Lung microvascular endothelial cell (primary cell): ENCODE measurements around the gene BNC2. TPM values are rescaled to one million over a fixed set of nuclear protein-coding genes. Genes with fewer than 3 reads are reported as not detected.

ENCODE experiments used
- DNase-seq, 2 donors: peaks; one replicate each; pipeline versions ENCODE4 v3.0.0 to v3.0.0-alpha.2; 2010; ENCODE audit warnings: low read depth in 2 of 2
- total RNA-seq: library from RNA; depleted of rRNA; stranded (reverse); fragments of >200 nt; gene quantifications from 2 replicates; pipeline ENCODE4 v1.2.1, GENCODE V29; 2014

The BNC2 gene
- total RNA-seq, 1 donor from 2014 or later: 3.4 TPM

DNA sequence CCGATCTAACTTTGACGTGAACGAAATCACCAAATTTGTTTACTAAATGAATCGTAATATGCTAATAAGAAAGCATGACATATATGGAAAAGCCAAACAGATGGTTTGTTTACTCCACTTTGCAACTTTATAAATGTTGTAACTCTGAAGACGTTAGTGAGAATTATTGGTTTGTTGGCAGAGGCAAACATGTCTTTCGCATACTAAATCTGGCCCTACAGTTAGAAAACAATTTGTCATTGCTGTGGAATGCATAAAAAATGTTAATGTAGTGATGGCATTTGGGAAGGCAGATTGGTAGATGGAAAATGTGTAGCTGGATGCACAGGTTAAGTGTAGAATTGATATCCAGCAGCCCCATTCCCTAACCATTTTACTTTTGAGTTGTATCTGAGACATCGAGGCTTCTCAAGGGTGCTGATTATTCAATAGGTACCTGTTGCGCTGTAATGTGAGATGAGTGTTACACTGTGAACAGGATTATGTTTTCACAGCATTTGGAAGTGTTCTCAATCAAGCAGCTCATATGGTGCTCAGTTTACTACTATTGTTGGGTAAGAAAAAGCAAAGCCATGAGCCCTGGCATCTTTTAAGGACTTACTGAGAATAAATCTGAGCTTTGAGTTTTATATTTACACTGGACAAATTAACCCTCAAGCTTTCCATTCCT, 444.8 kb downstream of the BNC2 start:
- peak in 1 of 2 donors; percentile 22 for DNase-seq

DNA sequence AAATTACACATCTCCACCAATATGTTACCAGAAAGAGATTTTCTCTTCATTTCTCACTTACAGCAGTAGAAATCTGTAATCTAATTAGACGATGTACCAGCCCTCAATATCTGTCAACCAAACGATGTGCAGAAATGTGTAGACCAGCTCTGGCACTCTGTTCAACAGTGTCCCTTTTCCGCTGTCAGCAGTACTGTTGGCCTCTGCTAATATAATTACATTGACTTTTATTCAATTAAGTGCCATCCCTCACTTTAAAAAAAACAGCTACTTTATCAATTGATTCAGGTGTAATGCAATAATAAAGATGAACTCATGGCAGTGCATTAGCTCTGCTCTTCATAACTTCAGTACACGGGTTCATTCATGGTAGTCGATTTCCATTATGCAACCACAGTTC, 448.4 kb downstream of the BNC2 start:
- DNase-seq: no peak

DNA sequence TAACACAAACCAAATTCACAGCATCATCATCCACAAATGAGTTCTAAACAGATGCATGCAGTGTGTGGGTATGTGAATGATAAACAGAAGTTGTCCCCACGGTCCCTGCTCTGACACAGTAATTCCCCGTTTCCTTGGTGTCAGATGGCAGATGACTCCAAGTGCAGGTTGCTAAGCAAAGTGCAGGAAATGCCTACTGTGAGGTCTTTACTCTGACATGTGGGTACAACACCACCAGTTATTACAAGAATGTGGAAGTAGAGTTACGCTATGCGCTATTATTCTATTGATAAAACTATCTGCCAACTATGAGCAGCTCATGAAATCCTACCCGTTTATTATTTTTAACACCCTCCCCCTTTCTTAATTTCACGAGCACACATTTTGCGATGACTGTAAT, 448.9 kb downstream of the BNC2 start:
- DNase-seq: peak in 1 of 2 donors; percentile 38

DNA sequence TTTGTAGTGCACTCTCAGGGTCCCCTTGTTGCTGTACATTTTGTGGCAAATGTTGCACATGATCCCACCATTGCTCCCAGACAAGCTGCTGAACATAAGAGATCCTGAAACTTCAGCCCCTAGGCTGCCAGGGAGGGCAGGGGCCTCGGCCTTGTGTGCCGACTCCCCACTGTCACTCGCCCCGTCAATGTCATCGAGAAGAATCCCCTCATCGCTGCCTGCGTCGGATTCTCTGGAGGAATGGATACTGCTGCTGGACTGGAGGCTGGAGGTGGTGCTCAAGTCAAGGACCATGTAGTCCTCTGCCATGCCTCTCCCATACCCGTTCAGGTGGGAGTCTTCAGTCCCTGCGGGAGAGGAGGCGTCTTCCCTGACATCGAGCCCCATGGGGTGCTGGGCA, 451.3 kb downstream of the BNC2 start:
- no peak for DNase-seq

DNA sequence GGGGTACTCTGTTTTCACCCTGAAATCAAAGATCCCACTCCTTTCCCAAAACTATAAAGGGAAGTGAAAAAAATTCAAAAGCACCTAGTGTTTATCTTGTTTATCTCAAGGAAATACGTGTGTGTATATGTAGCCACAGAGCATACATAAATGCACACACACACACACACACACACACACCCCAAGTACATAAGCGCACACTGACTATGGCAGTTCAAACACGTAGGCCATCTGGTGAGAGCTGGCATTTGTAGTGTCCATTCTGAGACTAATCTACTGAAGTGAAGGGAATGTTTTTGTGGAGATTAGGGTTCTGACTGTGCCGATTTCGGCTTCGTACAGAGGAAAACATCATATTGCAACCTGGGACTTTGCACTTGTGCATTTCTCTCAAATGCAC, 451.7 kb downstream of the BNC2 start:
- no peak for DNase-seq

DNA sequence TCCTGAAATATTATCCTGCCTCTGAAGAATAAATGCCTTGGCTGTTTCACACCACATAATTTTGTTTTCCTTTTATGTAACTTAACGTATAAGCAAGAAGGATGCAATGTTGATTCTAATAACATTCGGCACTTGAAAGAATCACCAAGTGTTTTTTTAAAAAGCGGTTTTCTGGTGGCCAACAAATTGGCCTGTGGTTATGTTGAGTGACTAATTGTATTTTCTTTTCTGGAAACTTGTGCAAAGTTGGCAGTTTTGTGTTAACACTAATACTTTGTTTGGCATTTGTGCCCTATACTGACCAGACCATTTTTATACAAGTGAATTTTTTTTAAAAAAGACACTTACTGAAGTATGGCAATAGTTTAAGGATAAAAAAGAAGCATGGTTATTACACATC, 452.7 kb downstream of the BNC2 start:
- DNase-seq: no peak

DNA sequence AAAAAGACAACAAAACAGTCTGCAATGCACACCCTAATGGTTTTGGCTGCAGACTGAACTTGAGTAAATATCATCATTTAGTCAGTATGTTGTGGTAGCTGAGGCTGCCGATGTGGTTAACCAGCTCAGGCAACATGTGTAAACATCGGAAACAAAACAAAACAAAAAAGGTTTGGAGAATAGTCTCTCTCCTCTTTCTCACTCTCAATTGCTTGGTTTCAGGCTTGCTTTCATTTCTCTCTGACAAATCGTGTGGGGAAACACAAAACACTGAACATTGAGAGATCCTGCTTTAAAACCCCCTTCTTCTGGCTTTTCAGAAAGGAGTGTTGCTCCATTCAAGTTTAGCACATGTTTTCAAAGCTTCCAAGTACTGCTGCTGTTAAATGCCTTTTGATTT, 453.3 kb downstream of the BNC2 start:
- DNase-seq: peak in 1 of 2 donors; percentile 19

DNA sequence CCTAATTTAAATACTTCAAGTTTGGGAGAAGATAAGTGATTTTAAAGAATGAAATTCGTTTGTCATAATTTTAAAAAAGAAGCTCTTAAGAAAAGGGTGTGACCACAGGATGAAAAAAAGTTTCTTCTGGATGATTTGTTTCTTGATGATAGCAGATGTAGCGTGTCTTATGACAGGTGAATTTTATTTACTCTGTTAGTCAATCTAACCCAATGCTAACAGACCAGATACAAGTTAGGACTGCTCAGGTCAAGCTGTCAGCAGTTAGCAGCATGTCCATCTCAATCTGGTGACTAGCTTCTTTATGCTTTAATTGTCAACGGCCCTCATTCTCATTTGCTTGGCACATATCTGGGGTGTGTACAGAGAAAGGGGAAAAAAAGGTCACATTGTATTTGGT, 456.0 kb downstream of the BNC2 start:
- no peak for DNase-seq

DNA sequence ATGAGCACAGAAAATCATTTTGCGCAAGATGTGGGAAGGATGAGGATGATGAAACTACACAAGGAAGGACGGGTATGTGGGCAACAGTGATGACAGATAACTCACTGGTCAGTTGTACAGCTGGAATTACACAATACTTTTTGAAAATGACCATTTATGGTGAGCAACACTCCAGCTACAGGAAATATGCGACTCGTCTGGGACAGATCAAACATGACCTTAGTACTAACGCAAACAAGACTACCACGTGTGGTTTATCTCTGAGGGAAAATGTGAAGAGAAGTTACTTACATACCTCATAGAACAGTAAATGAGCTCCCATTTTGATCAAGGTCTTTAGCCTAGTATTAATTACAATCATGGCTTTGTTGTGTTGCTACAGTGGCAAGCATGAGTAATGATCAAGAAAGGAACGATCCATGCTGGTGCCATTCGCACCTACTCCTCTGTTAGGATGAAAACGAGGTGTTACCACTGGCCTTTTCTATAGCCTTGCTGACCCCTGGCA, 456.9 kb downstream of the BNC2 start:
- peak; percentile 25 to 72 for DNase-seq

DNA sequence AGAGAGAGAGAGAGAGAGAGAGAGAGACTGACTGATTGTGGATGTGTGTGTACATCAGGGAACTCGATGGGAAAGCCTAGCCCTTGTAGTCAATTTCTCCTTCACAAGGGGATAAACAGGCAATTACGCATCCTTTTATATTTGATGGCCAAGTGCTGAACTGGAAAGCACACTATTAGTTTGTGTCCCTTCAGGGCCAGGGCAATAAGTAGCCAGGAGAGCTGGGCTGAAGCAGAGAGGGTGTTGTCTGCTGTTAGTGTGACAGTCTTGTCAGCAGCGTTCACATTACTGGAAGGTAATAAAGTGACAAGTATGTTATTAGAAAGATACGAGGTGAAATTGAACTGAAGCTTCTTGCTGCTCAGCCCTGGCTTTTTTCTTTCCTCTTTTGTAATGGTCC, 457.7 kb downstream of the BNC2 start:
- no peak for DNase-seq

DNA sequence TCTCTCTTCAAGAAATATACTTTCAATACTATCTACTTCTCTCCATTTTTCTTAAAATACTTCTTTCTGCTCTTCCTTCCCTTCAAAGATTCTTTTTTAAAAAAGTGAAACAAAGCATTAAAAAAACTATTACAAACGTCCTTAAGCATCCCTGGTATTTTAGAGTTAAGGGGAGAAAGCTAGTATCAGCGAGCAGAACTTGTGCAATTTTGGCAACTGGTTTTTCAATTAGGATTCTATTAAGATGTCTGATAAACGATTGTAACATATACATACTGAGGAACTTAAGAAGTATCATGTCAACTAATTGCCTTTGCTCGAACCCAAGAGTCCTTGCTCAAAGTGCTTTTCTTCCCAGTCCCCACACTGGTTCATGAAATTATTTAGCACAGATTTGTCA, 459.2 kb downstream of the BNC2 start:
- DNase-seq: no peak

DNA sequence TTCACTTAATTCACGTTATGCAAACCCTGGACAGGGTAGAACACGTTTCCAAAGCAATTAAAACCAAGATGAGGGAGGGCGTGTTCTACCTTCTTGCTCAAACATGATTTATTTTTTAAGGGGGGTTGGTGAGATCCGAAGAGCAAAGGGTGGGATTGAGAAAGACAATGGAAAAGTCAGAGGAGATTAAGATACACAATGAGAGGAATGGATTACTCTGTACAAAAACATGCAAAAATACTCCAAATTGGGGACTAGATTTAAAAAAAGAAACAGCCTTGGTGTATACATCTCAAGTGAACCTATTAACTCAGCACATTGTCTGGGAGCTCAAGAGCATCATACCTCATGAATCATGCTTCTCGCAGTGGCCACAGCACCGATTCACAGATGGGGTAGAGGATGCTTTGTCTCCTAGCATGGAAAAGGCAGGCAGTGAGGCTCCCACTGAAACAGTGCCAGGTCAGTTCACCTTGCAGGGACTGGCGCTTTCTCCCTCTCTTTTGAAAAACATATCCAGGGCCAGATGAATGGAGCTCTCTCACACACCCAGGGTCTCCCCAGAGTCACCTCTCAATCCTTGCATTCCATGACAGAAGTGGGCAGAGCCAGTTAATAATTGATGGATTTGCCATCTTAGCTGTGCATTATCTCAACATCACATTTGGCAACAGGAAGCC, 459.7 kb downstream of the BNC2 start:
- no peak for DNase-seq

DNA sequence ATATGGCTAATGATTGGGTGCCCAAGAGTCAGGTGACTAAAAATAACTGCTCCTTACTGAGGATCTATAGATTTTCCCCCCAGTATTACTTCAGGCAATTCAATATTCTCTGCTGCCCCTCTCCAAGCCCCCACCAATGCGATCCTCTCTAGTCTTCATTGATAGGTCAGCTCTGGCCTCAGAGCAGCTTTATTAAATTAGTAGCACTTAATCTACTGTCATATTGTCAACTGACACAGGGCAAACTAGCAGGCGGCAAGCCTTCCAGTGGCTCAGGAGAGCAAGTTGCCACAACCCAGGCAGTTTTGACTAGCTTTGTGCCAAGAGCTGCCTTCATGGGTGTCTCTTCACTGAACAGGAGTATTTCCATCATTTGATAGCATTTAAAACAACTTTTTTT, 462.9 kb downstream of the BNC2 start:
- no peak for DNase-seq

DNA sequence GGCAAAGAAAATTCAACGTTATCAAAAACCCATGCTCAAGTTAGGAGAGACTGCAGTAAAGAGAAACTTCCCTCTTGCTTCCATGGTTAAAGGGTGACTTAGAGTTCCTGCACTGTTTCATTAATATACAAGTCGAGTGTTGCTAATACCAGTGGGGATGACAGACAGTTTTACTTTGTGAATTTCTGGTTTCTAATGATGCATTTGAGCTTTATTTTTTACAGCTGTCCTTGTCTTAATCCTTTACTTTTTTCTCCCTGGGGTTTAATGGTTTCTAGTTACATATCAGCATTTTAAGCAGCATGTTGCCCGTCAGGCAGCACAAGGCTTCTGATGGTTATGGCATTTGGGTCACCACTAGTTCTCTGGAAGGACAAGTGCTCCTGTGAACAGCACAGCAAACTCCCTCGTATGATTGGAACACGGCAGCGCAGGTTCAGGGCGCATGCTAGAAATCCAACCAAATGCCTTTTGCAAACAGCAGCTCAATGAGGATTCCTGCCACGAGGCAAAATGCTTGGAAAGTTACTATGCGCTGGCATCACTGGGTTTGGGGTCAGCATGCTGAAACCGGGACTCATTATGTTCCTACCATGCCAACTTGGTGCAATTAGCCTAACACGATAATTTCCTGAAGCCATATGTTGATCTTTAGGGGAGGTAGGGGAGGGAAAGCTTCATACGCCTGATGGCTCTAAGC, 463.8 kb downstream of the BNC2 start:
- DNase-seq: no peak

DNA sequence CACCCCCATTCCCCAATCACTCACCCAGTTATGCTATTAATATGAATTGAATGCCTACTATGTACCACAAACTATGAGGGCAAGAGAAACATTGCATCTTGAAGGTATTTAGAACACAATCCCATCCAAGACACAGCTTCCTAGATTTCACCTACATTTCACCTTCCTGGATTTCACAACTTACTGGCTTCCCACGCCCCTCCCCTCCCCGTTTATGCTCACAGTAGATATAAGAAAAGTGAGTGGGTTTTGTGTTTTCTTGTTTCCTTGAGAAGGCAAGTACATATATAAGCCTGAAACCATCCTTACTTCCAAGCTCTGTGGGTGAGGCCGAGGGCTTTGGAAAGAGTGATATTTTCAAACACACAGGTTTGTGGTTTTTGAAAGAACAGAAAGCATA, 465.0 kb downstream of the BNC2 start:
- DNase-seq: no peak

DNA sequence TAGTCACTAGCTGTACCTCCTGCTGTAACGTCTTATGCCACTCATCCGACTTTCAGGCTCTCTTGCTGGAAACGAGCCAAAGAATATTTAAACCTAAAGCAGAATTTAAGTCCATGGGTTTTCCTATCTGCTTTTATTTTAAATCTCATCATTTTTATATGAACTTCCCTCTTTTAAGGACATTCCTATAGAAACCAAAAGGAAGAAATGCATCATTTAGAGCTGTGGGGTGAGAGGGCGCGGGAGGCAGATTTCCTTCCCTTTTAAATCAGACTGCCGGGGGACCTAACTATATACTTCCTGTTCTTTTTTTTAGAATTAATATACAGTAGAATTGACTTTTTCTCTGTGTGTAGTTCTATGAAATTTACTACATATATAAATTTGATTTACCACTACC, 468.8 kb downstream of the BNC2 start:
- DNase-seq: no peak

DNA sequence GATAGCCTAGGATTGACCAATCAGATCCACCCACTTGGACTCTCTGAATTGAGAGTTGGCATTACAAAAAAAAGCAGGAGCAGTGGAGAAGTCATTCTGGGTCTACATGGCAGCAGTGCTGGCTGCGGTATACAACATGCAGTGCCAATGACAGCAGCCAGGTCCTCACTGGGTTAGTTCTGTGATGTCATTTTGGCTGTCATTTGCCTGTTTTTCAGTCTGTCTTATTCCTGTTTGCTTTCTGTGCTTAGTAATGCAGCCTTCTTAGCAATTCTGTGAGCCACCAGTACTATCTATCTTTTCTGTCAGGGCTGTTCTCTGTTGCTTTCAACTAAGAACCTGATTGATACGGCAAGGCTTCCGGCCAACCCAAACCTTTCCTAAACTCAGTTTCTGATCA, 471.8 kb downstream of the BNC2 start:
- no peak for DNase-seq

DNA sequence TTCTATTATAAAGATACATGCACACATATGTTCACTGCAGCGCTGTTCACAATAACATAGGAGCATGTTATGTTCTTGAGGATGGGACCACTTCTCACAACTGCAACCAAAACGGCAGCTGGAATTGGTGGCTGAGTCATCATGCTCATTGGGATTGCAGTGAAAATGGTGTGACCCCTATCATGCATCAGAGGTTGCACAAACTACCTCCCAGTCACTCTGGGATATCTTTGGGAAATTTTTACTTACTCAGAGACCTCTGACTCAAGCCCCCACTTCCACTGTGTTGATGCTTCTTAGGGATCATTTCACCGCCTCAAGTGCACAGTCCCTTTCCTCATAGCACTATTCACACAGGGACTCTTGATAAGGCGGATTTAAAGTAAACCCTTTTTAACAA, 474.1 kb downstream of the BNC2 start:
- no peak for DNase-seq

DNA sequence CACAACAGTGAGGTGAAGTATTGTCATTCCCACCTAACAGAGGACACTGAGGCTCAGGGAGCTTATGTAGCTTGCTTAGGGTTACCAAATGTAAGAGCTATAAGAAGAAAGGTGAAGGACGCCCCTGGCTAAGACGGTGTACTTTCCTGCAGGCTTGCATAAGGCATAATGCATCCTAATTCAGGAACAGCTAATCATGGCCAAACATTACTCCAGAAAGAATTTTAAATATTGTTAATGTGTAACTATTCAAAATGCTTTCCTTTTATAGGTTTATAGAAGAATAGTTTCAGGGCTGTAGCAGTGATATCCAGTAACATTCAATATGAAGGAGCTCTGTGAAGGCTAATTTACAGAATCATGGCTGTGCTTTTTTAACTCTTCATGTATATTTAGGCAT, 479.1 kb downstream of the BNC2 start:
- DNase-seq: no peak

DNA sequence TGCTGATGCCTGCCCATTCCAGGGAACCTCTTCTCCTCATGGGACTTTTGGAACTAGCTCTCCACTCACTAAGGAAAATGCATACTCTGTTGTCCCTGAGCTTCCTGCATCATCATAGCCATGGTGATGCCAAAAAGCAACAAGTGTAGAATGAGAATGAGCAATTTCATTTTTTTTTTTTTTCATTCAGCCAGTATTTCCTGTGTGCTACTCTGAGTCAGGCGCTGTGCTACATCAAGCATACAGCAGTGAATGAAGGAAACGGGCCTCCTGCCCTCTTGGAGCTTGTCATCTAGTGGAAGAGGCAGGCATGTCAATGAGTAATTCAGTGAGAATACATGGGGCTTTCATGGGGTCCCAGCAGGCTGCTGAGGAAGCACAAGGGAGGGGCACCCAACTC, 483.1 kb downstream of the BNC2 start:
- DNase-seq: peak in 1 of 2 donors; percentile 51

DNA sequence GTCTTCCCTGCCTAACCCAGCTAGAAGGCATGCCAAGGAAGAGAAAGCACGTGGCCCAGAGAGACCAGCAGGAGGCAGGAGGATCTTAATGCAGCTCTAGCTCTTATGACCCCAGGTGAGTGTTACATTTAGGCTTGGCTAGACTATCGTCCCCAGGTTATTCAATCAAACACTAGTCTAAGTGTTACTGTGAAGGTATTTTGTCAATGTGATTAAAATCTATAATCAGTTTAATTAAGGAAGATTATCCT, 483.7 kb downstream of the BNC2 start:
- DNase-seq: no peak

DNA sequence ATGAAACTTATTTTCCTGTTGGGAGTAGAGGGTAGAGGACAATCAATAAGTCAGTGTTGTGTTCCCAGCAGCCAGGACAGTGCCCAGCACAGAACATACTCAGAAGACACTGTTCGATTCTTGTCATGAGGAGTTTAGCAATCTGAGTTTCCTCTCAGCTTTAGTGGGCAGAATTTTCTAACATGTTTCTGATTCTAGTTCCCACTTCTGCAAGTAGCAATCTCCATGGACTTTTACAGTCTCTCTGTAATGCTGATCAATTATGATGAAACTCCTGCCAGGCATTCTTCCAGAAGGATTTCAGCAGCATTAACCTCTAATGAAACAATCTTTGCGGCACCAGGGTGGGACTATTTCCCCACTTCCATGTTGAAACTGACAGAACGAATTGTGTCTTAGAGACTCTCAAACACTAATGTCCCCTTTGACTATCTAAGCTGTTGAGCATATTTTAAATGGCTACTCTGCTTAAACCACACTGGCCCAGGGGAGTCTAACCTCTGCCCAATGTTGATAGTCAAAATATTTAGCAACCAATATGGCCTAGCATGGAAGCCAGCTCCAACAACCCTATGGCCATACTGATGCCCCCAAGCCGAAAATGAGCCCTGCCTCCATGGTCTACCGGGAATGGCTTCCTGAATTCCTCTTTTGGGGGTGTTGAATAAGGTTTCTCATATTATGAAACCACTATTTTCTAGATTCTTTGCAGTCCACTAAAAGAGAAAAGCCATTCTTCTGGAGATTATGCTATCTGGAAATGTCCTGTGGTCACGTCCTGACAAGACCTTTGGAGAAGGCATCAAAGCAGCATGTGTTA, 484.3 kb downstream of the BNC2 start:
- no peak for DNase-seq
